Astrocyte of the spinal cord (primary cell): ENCODE results near the gene SUCNR1.
A peak's percentile ranks its signal among the peaks of the same experiment; 100 is the strongest.
"Not testable (repeated sequence)": the region's sequence is repeated elsewhere in the genome, so short reads cannot be mapped to it uniquely, and the experiment has no call there.

Experiments used
- DNase-seq: peaks from one replicate; pipeline ENCODE4 v3.0.0; 2011; ENCODE audit warnings: low read depth, low spot score
- H3K4me3 ChIP-seq: 2 replicates; pipeline ENCODE4 v1.5.1; 2011; ENCODE audit warnings: low read depth, mild to moderate bottlenecking, low read length, moderate library complexity
- in situ Hi-C: cut with HindIII; loops from 2 replicates; pipeline ENCODE4 v1.10.0; 2017; ENCODE audit warnings: low sequenced_read_pairs
- TF ChIP-seq, protein P1 (sequence below): IDR thresholded peaks from 2 replicates; pipeline ENCODE4 v1.5.1; 2012; ENCODE audit warnings: low read depth, mild to moderate bottlenecking, low read length, inconsistent platforms

Gene SUCNR1

DNA sequence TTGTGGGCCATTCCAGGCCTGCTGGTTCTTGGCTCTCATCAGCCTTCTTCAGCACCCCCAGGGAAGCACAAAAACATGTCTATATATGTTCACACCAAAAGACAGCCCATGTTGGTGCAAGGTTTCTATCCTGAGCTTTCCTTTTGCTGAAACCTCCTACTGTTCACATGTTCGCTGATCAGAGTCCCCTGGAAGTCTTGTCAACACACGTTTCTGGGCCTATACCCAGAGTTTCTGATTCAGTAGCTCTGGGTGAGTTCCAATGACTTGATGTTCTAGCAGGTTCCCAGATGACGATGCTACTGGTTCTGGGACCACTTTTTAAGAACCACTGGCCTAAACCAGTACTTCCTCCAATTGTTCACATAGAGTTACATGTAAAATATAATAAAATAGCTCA lies 46.0 kb downstream of the SUCNR1 start:
- TF ChIP-seq, protein P1, sequence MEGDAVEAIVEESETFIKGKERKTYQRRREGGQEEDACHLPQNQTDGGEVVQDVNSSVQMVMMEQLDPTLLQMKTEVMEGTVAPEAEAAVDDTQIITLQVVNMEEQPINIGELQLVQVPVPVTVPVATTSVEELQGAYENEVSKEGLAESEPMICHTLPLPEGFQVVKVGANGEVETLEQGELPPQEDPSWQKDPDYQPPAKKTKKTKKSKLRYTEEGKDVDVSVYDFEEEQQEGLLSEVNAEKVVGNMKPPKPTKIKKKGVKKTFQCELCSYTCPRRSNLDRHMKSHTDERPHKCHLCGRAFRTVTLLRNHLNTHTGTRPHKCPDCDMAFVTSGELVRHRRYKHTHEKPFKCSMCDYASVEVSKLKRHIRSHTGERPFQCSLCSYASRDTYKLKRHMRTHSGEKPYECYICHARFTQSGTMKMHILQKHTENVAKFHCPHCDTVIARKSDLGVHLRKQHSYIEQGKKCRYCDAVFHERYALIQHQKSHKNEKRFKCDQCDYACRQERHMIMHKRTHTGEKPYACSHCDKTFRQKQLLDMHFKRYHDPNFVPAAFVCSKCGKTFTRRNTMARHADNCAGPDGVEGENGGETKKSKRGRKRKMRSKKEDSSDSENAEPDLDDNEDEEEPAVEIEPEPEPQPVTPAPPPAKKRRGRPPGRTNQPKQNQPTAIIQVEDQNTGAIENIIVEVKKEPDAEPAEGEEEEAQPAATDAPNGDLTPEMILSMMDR: no peak
- no peak for DNase-seq
- in situ Hi-C loops: no loop called here
- H3K4me3 ChIP-seq: no peak overlapping the region

DNA sequence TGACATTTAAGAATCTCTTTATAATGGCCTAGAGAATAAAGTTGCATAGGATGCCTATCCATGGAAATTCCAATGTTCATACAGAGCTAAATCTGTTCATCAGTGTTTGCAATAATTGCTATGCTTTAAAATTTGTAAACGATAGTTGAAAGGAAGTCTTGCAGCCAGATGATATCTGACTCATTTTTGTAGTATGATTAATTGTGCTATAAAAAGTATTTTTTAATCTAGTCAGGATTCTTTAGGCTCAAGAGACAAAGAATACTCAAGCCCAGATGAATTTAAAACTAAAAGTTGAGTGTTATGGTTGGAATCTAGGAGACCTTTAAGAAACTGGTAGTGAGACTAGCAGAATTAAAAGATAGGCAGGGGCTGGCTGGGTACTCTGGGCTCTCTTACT lies 50.5 kb downstream of the SUCNR1 start:
- in situ Hi-C loops: no loop called here
- TF ChIP-seq, protein P1: no peak
- H3K4me3 ChIP-seq: no peak overlapping the region
- DNase-seq: peak; percentile 27

DNA sequence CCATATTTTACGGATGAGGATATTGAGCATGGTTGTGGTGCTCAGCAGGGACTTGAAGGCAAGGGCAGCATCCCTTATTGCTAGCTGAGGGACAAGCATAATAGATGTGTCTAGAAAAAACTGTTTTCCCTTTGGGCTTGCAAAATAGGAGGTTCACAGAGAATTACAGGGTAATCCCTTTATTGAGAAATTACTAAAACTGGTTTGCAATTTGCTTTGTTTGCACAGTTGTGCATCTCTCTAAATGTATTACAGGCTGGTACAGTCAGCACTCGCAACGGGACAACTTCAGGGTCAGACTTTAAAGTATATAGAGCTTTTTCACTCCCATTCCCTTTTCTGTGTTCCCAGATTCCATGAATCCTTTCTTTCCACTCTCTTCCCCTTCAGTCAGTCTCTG lies 51.3 kb downstream of the SUCNR1 start:
- no peak overlapping the region for H3K4me3 ChIP-seq
- TF ChIP-seq, protein P1: no peak
- in situ Hi-C loops: no loop called here
- DNase-seq: no peak

DNA sequence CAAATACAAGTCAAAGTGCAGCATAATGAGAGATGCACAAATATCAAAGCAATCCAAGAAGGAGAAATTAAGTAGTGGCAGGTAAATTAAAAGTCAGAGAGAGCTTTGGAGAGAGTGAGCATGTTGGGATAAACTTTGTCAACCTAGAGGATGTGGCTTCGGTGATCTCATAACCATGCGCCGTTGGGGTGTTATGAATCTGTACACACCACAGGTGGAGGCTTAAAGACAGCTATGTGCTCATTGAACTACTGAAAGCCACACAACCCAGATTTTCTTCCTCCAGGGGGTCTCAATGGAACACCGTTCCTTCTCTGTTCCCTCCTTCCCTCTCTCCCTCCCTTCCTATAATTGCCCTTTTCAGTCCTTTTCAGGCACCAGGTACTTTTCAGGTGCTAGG lies 52.0 kb downstream of the SUCNR1 start:
- in situ Hi-C loops: no loop called here
- no peak overlapping the region for H3K4me3 ChIP-seq
- TF ChIP-seq, protein P1: no peak
- no peak for DNase-seq

DNA sequence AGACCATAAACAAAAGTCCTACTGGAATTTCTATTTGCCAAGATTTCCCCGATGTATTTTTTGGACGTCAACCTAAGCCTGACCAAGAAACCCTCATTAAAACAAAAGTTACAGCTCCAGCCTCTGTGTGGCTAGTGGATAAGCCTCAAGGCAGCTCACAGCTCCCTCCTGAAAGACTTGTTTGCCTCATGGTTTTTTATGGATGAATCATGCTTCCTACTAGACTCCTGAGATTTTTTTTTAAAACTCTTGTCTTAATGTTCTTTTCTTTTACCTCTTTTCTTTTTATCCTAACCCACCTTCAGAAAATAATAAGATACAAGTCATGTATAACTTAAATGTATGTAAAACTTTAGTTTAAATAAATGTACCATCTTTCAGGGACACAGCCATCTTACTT lies 52.4 kb downstream of the SUCNR1 start:
- in situ Hi-C loops: no loop called here
- no peak overlapping the region for H3K4me3 ChIP-seq
- peak; percentile 88 for DNase-seq
- TF ChIP-seq, protein P1: no peak

DNA sequence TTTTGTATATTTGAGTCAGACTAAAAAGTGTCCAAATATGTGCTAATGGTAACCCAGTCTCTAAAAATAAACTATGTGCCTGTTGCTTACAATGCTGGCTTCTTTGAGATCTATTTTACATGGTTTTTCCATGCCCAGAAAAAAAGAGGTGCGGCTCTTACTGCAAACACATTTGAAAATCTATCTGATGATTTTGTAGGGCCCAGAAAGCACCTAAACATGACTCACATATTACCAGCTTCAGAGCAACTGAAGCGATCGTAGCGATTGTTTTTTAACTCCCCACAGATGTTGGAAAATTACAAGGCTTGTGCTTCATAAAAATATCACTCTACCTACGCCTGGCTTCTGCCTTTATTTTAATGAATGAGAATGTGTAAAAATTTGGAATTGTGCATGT lies 53.5 kb downstream of the SUCNR1 start:
- DNase-seq: peak; percentile 85
- TF ChIP-seq, protein P1: no peak
- in situ Hi-C loops: no loop called here
- H3K4me3 ChIP-seq: no peak overlapping the region

DNA sequence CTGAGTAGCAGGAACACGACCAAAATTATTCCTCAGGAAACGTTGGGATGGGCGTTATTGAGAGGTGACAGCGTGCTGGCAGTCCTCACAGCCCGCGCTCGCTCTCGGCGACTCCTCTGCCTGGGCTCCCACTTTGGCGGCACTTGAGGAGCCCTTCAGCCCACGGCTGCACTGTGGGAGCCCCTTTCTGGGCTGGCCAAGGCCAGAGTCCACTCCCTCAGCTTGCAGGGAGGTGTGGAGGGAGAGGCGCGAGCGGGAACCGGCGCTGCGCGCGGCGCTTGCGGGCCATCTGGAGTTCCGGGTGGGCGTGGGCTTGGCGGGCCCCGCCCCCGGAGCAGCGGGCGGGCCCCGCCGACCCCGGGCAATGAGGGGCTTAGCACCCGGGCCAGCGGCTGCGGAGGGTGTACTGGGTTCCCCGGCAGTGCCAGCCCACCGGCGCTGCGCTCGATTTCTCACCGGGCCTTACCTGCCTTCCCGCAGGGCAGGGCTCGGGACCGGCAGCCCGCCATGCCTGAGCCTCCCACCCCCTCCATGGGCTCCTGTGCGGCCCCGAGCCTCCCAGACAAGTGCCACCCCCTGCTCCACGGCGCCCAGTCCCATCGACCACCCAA lies 54.6 kb downstream of the SUCNR1 start:
- in situ Hi-C loops, H3K4me3 ChIP-seq, DNase-seq: not testable (repeated sequence)
